Stromal cell of bone marrow (primary cell): ENCODE results near the gene RGMA.

Source experiments
- DNase-seq: peaks from one replicate; pipeline ENCODE4 v3.0.0-alpha.2; 2012; ENCODE audit warnings: low read depth

RGMA gene

DNA sequence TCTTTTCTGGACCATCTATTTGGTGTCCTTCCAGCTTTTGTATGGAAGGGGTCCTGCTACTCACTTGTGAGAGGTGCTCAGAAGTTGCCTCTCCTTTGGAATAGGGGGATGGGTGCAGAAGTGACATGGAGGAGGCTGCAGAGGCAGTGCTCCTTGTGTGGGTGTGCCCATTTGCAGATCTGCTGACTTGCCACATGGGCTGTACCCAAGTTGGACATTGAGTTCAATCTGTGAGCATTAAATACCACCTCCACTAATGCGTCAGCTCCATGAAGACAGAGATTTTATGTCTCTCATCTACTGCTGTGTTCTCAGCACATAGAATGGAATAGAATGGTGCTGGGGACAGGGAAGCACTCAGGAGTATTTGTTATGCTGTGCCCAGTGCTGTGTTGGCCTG is 76.2 kb downstream of the RGMA start:
- no peak for DNase-seq

DNA sequence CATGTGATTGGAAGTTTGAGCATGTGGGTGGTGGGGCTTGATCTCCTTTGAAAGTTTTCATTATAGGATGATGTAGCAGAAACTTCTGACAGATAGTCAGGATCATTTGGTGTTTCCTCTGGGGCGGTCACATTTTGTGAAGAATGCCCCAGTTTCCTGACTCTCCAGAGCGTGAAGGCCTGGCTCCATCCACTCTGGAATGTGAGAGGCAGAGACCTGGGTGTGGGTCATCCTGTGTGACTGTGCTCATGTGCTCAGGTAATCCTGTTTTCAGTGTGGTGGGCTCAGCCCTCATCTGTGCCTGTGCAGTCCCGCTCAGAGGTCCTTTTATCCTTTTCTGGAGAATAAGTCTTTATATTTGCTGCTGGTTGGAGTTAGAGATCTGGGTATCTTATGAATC is 81.0 kb downstream of the RGMA start:
- DNase-seq, result no peak

- DNase-seq, result no peak
Observed at GRCh38 chr15:93005133-93005532, 83.9 kb downstream of the RGMA start.

DNA sequence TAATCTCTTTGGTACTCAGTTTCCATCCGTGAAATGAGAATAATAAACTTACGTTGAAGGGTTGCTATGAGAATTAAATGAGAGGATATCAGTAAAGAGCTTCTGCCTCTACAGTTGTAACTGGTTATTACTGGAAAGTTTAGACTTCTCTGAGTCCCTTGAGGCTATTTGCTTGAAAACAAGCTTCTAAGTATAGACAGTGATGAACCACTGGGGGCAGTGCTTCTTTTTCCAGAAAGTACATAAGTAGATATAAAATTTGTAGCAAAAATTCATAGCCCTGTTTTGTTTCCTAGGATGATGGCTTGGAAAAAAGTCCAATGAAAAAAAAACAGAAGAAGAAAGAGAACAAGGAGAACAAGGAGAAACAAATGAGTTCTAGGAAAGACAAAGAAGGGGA is 87.1 kb downstream of the RGMA start:
- peak; percentile 7 for DNase-seq

GRCh38 chr15:93001156-93001555 is 87.9 kb downstream of the RGMA start:
- no peak for DNase-seq

GRCh38 chr15:92997821-92998220 is 91.2 kb downstream of the RGMA start:
- no peak for DNase-seq

DNA sequence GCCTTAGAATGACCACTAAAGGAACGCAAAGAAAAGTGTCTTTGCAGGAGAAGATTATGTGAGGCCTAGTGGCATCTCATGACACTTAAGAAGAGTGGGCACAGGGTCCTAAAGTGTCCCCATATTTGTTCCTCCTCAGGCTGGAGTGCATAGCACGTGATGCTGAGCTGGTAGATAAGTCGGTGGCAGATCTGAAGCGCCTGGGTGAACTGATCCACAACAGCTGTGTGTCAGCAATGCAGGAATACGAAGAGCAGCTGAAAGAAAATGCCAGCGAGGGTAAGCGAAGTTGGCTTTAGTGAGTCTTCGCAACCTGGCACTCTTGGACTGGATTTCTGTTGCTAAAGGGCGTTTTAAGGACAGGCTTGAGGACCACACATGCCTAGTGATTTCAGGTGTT is 96.3 kb downstream of the RGMA start:
- DNase-seq, result no peak

- no peak for DNase-seq
Observed at GRCh38 chr15:92990031-92990430, 99.0 kb downstream of the RGMA start.

- DNase-seq, result no peak
Observed at GRCh38 chr15:92989470-92989869, 99.5 kb downstream of the RGMA start.
